HCT116 (cell line): ENCODE measurements around the gene SPANXN3. TPM values are rescaled to one million over a fixed set of nuclear protein-coding genes. Genes with fewer than 3 reads are reported as not detected.
"Not testable (repeated sequence)": the region's sequence is repeated elsewhere in the genome, so short reads cannot be mapped to it uniquely, and the experiment has no call there.

ENCODE experiments used
- ATAC-seq: fragments of 200-7000 bp; cut with Tn5 transposase; 2 replicates; pipeline ENCODE4 v1.9.1; 2020; ENCODE audit warnings: mild to moderate bottlenecking, moderate library complexity
- Bru-seq: library from RNA; stranded (reverse); fragments of 400-500 nt; gene quantifications from one replicate; lab custom pipeline; 2021; lab: Mats Ljungman, UMichigan
- BruChase-seq, 2 experiments: library from RNA; stranded (reverse); fragments of 400-500 nt; gene quantifications; one replicate each; lab custom pipeline; 2021; lab: Mats Ljungman, UMichigan
- BruUV-seq: library from RNA; stranded (reverse); fragments of 400-500 nt; replicated peaks from 2 replicates; lab custom pipeline; 2021; lab: Mats Ljungman, UMichigan
- CTCF ChIA-PET: fragments of 300-600 bp; sonication (Branson Sonifier 250); formaldehyde crosslinking; loops from one replicate; lab custom pipeline; 2021; ENCODE audit warnings: antibody characterized with exemption; lab: Charles Lee
- POLR2A ChIA-PET: fragments of 300-600, 350-600 bp; sonication (Branson Sonifier 250); formaldehyde crosslinking; loops from one replicate; lab custom pipeline; 2021; ENCODE audit warnings: antibody characterized with exemption; lab: Charles Lee
- RAD21 ChIA-PET, 2 experiments: fragments of 300-600 bp; sonication (Branson Sonifier 250); formaldehyde crosslinking; loops; one replicate each; lab custom pipeline; 2023; ENCODE audit warnings: low total read pairs in 2 of 2; ENCODE audit not compliant: uncharacterized antibody in 2 of 2, unreplicated experiment in 2 of 2, low non-redundant PET in 1 of 2; lab: Charles Lee
- DNase-seq: peaks from one replicate; pipeline ENCODE4 v3.0.0-alpha.2; 2010; ENCODE audit warnings: low read depth, low spot score
- H2AFZ ChIP-seq: fragments of 200-600 bp; shearing (Covaris generic), sonication (generic); 2 replicates; pipeline ENCODE4 v1.6.1; 2017; ENCODE audit warnings: low read depth, mixed run types, mixed read lengths, antibody characterized with exemption, low read length; ENCODE audit not compliant: poor library complexity, severe bottlenecking
- H3K27ac ChIP-seq: 2 replicates; pipeline ENCODE4 v1.5.1; 2012; ENCODE audit warnings: low read depth, low read length
- H3K27me3 ChIP-seq: fragments of 200-600 bp; sonication (generic); 2 replicates; pipeline ENCODE4 v1.6.1; 2016; ENCODE audit warnings: mixed run types, low read length, mixed read lengths; ENCODE audit not compliant: insufficient read depth
- H3K36me3 ChIP-seq, 2 experiments: fragments of 200-500 bp in 1 of 2; fragments of 200-600 bp in 1 of 2; sonication (Bioruptor generic) in 1 of 2; sonication (generic) in 1 of 2; 2 replicates each; pipeline versions ENCODE4 v1.5.1 to v1.6.1; 2014 to 2016; ENCODE audit warnings: low read length in 2 of 2, inconsistent platforms in 1 of 2, mixed read lengths in 1 of 2, mixed run types in 1 of 2; ENCODE audit not compliant: insufficient read depth in 2 of 2, control insufficient read depth in 1 of 2
- H3K4me1 ChIP-seq, 2 experiments: fragments of 200-600 bp in 1 of 2; sonication (generic) in 1 of 2; 2 replicates each; pipeline versions ENCODE4 v1.5.1 to v1.6.1; 2012 to 2017; ENCODE audit warnings: low read length in 2 of 2, inconsistent platforms in 1 of 2, mild to moderate bottlenecking in 1 of 2, mixed read lengths in 1 of 2, mixed run types in 1 of 2, moderate library complexity in 1 of 2; ENCODE audit not compliant: insufficient read depth in 2 of 2, control insufficient read depth in 1 of 2
- H3K4me2 ChIP-seq: fragments of 200-600 bp; sonication (generic); 2 replicates; pipeline ENCODE4 v1.6.1; 2017; ENCODE audit warnings: mixed run types, low read length, mixed read lengths
- H3K4me3 ChIP-seq, 2 experiments: fragments of 200-600 bp in 1 of 2; sonication (generic) in 1 of 2; replicated peaks in 1 of 2; 2 replicates each; pipeline ENCODE4 v1.5.1; 2011 to 2016; ENCODE audit warnings: low read length in 2 of 2, control low read depth in 1 of 2, low read depth in 1 of 2, mild to moderate bottlenecking in 1 of 2, mixed read lengths in 1 of 2, mixed run types in 1 of 2
- H3K79me2 ChIP-seq: fragments of 200-600 bp; sonication (generic); 2 replicates; pipeline ENCODE4 v1.6.1; 2017; ENCODE audit warnings: mild to moderate bottlenecking, mixed run types, low read length, moderate library complexity, mixed read lengths; ENCODE audit not compliant: insufficient read depth
- H3K9ac ChIP-seq: fragments of 200-600 bp; sonication (generic); 2 replicates; pipeline ENCODE4 v1.6.1; 2016; ENCODE audit warnings: low read length, mixed read lengths
- H3K9me2 ChIP-seq: fragments of 200-600 bp; sonication (generic), shearing (Covaris generic); 2 replicates; pipeline ENCODE4 v1.6.1; 2017; ENCODE audit warnings: mixed run types, mild to moderate bottlenecking, moderate library complexity; ENCODE audit not compliant: insufficient read depth
- H3K9me3 ChIP-seq, 2 experiments: fragments of 200-500 bp in 1 of 2; fragments of 200-600 bp in 1 of 2; sonication (Bioruptor generic) in 1 of 2; sonication (generic) in 1 of 2; 2 replicates each; pipeline ENCODE4 v1.6.1; 2014 to 2017; ENCODE audit warnings: low read length in 2 of 2, mixed read lengths in 2 of 2, inconsistent platforms in 1 of 2, low read depth in 1 of 2, mild to moderate bottlenecking in 1 of 2, mixed run types in 1 of 2, moderate library complexity in 1 of 2; ENCODE audit not compliant: control insufficient read depth in 1 of 2, insufficient read depth in 1 of 2
- H4K20me1 ChIP-seq: fragments of 200-600 bp; sonication (generic), shearing (Covaris generic); 2 replicates; pipeline ENCODE4 v1.6.1; 2017; ENCODE audit warnings: mixed run types, mild to moderate bottlenecking, moderate library complexity; ENCODE audit not compliant: insufficient read depth
- CBX3 ChIP-seq: IDR thresholded peaks from 2 replicates; pipeline ENCODE4 v1.6.1; 2012; ENCODE audit warnings: low read depth
- CTCF ChIP-seq, 3 experiments: fragments of 200-600 bp in 1 of 3; sonication (generic) in 1 of 3; IDR thresholded peaks in 2 of 3; conservative IDR thresholded peaks in 1 of 3; 2 replicates each; pipeline ENCODE4 v1.5.1; 2012 to 2017; ENCODE audit warnings: low read depth in 2 of 3, low read length in 2 of 3, antibody characterized with exemption in 1 of 3, borderline replicate concordance in 1 of 3, control low read depth in 1 of 3, mild to moderate bottlenecking in 1 of 3, mixed read lengths in 1 of 3, mixed run types in 1 of 3, moderate library complexity in 1 of 3; ENCODE audit not compliant: insufficient read depth in 1 of 3
- EGR1 ChIP-seq: IDR thresholded peaks from 2 replicates; pipeline ENCODE4 v1.6.1; 2012; ENCODE audit warnings: low read depth
- ELF1 ChIP-seq: IDR thresholded peaks from 2 replicates; pipeline ENCODE4 v1.6.1; 2012; ENCODE audit warnings: low read depth, borderline replicate concordance
- JUND ChIP-seq: IDR thresholded peaks from 2 replicates; pipeline ENCODE4 v1.6.1; 2012
- RAD21 ChIP-seq: IDR thresholded peaks from 2 replicates; pipeline ENCODE4 v1.6.1; 2012; ENCODE audit warnings: low read depth, mild to moderate bottlenecking
- SP1 ChIP-seq: IDR thresholded peaks from 2 replicates; pipeline ENCODE4 v1.6.1; 2012; ENCODE audit warnings: low read depth
- TCF7L2 ChIP-seq: IDR thresholded peaks from 2 replicates; pipeline ENCODE4 v1.7.0; 2011; ENCODE audit warnings: borderline replicate concordance, inconsistent platforms; ENCODE audit not compliant: insufficient read depth, insufficient read length; ENCODE audit errors: extremely low read depth
- intact Hi-C: fragments of 100-400 bp; cut with micrococcal nuclease; formaldehyde crosslinking; loops from 2 replicates; pipeline ENCODE4 v1.10.0; 2022
- long read RNA-seq: library from polyadenylated mRNA; unstranded; transcript quantifications from one replicate; pipeline ENCODE4 v2.0.0, GENCODE V29; 2021; ENCODE audit not compliant: unreplicated experiment
- polyA plus RNA-seq: library from polyadenylated mRNA; unstranded; fragments of >200 nt; gene quantifications from 2 replicates; pipeline ENCODE4 v1.2.1, GENCODE V29; 2012; ENCODE audit warnings: missing spikeins
- total RNA-seq: library from RNA; stranded (reverse); gene quantifications from one replicate; pipeline ENCODE4 v1.2.1, GENCODE V29; 2021; ENCODE audit not compliant: unreplicated experiment
- TF ChIP-seq, protein P1 (sequence below): IDR thresholded peaks from 2 replicates; pipeline ENCODE4 v1.6.1; 2011; ENCODE audit warnings: mild to moderate bottlenecking, low read length, moderate library complexity; ENCODE audit not compliant: insufficient replicate concordance; ENCODE audit errors: extremely low read depth
- TF ChIP-seq, protein P2 (sequence below): IDR thresholded peaks from 2 replicates; pipeline ENCODE4 v1.6.1; 2012
- TF ChIP-seq, protein P3 (sequence below): IDR thresholded peaks from 2 replicates; pipeline ENCODE4 v1.6.1; 2012; ENCODE audit warnings: low read depth

The SPANXN3 gene
- total RNA-seq (not detected), Bru-seq, nascent RNA (not detected), BruChase-seq, experiment 1, labeled RNA remaining after a 6-hour chase (not detected), BruChase-seq, experiment 2, labeled RNA remaining after a 2-hour chase (not detected)
- not detected in 2 replicates for polyA plus RNA-seq
- long read RNA-seq: 0 reads

DNA sequence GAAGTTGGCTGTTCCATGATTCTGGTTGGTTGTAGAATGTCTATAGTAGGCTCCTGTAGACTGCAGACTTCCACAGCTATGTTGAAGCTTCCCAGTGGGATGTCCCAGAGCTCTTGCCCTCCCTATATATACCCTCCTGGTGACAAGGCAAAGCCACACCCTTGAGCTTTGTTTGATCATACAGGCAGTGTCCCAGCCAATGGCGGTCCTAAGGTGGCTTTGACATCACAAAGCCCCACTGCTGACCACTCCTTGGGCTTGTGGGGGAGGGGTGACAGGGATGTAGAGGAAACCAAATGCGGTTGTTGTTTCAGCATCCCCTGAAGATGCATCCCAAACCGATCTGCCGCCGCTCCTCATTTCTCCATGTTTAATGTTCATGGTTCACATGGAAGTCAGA lies at the start of gene SPANXN3:
Gene SPANXN3, minus strand, starts transcription at position 101 of the 400 bp plus-strand sequence. Its CDS starts 84 bp downstream, at position 17.
- RAD21 ChIA-PET, BruUV-seq, H3K4me2 ChIP-seq, DNase-seq, H3K27ac ChIP-seq, H3K79me2 ChIP-seq, H2AFZ ChIP-seq, H3K9ac ChIP-seq, intact Hi-C loops, POLR2A ChIA-PET, H3K9me2 ChIP-seq, H3K36me3 ChIP-seq, H3K4me1 ChIP-seq, CTCF ChIA-PET, H3K4me3 ChIP-seq, H3K27me3 ChIP-seq, H3K9me3 ChIP-seq, ATAC-seq, H4K20me1 ChIP-seq: not testable (repeated sequence)

DNA sequence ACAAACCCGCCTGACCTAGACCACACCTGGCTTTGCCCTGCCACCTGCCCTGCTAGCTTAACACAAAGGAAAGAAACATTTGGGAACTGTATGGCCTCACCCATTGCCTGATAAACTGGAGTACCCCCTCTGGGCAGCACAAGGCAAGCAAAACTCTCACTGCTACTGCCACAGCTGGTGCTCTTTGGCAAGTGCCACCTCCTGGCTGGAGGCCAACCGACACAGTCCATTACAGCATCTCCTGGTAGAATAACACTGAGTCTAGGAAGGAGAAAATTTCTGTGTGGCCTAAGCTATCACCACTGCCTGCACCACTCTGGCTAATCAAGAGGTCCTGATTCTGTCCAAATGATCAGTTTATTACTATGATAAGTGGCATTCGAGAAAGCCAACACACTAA lies 18.9 kb upstream of the SPANXN3 start:
- H3K9me3 ChIP-seq: no peaks in the 10 kb centered on the region

More for the DNA sequence above, 18.9 kb upstream of the SPANXN3 start:
- H3K4me2 ChIP-seq: no peak overlapping the region
- no peaks in the 10 kb centered on the region for H4K20me1 ChIP-seq
- TF ChIP-seq TCF7L2 (no peak), JUND (no peak), ELF1 (no peak), RAD21 (no peak), EGR1 (no peak), CBX3 (no peak), CTCF (IDR thresholded peaks at IDR 0.05 in 2 of 3, conservative IDR thresholded peaks at IDR 0.05 in 1 of 3; ENCODE audit: borderline replicate concordance in 1 of 3, insufficient read depth in 1 of 3, low read depth in 2 of 3, low read length in 2 of 3) (no peak), SP1 (no peak)
- TF ChIP-seq, protein P1, sequence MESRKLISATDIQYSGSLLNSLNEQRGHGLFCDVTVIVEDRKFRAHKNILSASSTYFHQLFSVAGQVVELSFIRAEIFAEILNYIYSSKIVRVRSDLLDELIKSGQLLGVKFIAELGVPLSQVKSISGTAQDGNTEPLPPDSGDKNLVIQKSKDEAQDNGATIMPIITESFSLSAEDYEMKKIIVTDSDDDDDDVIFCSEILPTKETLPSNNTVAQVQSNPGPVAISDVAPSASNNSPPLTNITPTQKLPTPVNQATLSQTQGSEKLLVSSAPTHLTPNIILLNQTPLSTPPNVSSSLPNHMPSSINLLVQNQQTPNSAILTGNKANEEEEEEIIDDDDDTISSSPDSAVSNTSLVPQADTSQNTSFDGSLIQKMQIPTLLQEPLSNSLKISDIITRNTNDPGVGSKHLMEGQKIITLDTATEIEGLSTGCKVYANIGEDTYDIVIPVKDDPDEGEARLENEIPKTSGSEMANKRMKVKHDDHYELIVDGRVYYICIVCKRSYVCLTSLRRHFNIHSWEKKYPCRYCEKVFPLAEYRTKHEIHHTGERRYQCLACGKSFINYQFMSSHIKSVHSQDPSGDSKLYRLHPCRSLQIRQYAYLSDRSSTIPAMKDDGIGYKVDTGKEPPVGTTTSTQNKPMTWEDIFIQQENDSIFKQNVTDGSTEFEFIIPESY: no peak
- TF ChIP-seq, protein P2, sequence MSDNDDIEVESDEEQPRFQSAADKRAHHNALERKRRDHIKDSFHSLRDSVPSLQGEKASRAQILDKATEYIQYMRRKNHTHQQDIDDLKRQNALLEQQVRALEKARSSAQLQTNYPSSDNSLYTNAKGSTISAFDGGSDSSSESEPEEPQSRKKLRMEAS: no peak
- TF ChIP-seq, protein P3, sequence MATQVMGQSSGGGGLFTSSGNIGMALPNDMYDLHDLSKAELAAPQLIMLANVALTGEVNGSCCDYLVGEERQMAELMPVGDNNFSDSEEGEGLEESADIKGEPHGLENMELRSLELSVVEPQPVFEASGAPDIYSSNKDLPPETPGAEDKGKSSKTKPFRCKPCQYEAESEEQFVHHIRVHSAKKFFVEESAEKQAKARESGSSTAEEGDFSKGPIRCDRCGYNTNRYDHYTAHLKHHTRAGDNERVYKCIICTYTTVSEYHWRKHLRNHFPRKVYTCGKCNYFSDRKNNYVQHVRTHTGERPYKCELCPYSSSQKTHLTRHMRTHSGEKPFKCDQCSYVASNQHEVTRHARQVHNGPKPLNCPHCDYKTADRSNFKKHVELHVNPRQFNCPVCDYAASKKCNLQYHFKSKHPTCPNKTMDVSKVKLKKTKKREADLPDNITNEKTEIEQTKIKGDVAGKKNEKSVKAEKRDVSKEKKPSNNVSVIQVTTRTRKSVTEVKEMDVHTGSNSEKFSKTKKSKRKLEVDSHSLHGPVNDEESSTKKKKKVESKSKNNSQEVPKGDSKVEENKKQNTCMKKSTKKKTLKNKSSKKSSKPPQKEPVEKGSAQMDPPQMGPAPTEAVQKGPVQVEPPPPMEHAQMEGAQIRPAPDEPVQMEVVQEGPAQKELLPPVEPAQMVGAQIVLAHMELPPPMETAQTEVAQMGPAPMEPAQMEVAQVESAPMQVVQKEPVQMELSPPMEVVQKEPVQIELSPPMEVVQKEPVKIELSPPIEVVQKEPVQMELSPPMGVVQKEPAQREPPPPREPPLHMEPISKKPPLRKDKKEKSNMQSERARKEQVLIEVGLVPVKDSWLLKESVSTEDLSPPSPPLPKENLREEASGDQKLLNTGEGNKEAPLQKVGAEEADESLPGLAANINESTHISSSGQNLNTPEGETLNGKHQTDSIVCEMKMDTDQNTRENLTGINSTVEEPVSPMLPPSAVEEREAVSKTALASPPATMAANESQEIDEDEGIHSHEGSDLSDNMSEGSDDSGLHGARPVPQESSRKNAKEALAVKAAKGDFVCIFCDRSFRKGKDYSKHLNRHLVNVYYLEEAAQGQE: no peak
- BruUV-seq: no TSS peak
- H3K9ac ChIP-seq: no peak overlapping the region
- no peak for ATAC-seq
- intact Hi-C loops: no loop called here
- CTCF ChIA-PET: no interaction called here
- no peaks in the 10 kb centered on the region for H3K36me3 ChIP-seq
- no peak overlapping the region for H2AFZ ChIP-seq
- POLR2A ChIA-PET: no interaction called here
- no peaks in the 10 kb centered on the region for H3K9me2 ChIP-seq
- DNase-seq: no peak
- H3K4me3 ChIP-seq: no peak overlapping the region
- no peaks in the 10 kb centered on the region for H3K79me2 ChIP-seq
- RAD21 ChIA-PET: no interaction called here
- H3K27ac ChIP-seq: no peak overlapping the region
- H3K4me1 ChIP-seq: no peaks in the 10 kb centered on the region
- H3K27me3 ChIP-seq: no peaks in the 10 kb centered on the region
